GM13976 (cell line): ENCODE results near the gene NAP1L1.

Experiments
- DNase-seq: peaks from one replicate; pipeline ENCODE4 v3.0.0; 2012; ENCODE audit warnings: low spot score
- in situ Hi-C: fragments of 300-500 bp; cut with MboI; formaldehyde crosslinking; loops from one replicate; pipeline ENCODE4 v1.12.0; 2022; ENCODE audit warnings: low sequenced_read_pairs, mixed read lengths, inconsistent platforms; ENCODE audit not compliant: unreplicated experiment
- TF ChIP-seq, protein P1 (sequence below): IDR thresholded peaks from 2 replicates; pipeline ENCODE4 v1.5.1; 2012; ENCODE audit warnings: borderline replicate concordance, mild to moderate bottlenecking; ENCODE audit not compliant: insufficient read depth; ENCODE audit errors: extremely low read depth, missing control alignments, control extremely low read depth

The NAP1L1 gene

DNA sequence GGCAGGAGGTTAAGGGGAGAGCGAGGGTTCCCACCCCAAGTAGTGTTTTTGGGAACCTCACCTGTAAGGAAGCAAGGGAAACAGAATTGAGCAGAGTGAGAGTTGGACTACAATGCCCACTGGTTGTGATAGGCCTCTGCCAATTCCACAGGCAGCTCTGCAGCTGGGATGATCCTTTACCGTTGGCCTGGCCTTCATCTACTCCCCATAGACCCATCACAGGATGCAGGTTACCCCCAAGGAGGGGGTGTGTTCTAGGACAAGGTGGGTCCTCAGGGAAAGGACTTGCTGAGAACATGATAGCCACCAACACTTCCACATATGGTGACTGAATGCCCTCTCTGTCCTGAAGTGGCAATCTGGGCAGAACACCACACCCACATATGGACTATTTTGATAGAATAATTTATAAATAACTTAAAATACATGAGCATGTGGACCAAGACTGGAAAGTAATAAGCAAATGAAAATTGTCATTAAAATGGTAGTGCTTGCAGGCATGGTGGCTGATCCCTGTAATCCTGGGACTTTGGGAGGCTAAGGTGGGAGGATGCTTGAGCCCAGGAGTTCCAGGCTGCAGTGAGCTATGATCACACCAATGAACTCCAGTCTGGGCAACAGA is 61.3 kb downstream of the NAP1L1 start:
- in situ Hi-C loops, result no loop called here
- no peak for DNase-seq
- TF ChIP-seq, protein P1, sequence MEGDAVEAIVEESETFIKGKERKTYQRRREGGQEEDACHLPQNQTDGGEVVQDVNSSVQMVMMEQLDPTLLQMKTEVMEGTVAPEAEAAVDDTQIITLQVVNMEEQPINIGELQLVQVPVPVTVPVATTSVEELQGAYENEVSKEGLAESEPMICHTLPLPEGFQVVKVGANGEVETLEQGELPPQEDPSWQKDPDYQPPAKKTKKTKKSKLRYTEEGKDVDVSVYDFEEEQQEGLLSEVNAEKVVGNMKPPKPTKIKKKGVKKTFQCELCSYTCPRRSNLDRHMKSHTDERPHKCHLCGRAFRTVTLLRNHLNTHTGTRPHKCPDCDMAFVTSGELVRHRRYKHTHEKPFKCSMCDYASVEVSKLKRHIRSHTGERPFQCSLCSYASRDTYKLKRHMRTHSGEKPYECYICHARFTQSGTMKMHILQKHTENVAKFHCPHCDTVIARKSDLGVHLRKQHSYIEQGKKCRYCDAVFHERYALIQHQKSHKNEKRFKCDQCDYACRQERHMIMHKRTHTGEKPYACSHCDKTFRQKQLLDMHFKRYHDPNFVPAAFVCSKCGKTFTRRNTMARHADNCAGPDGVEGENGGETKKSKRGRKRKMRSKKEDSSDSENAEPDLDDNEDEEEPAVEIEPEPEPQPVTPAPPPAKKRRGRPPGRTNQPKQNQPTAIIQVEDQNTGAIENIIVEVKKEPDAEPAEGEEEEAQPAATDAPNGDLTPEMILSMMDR, result no peak

GRCh38 chr12:76022506-76022905 is 62.0 kb downstream of the NAP1L1 start:
- in situ Hi-C loops, result no loop called here
- TF ChIP-seq, protein P1, result no peak
- DNase-seq, result no peak

DNA sequence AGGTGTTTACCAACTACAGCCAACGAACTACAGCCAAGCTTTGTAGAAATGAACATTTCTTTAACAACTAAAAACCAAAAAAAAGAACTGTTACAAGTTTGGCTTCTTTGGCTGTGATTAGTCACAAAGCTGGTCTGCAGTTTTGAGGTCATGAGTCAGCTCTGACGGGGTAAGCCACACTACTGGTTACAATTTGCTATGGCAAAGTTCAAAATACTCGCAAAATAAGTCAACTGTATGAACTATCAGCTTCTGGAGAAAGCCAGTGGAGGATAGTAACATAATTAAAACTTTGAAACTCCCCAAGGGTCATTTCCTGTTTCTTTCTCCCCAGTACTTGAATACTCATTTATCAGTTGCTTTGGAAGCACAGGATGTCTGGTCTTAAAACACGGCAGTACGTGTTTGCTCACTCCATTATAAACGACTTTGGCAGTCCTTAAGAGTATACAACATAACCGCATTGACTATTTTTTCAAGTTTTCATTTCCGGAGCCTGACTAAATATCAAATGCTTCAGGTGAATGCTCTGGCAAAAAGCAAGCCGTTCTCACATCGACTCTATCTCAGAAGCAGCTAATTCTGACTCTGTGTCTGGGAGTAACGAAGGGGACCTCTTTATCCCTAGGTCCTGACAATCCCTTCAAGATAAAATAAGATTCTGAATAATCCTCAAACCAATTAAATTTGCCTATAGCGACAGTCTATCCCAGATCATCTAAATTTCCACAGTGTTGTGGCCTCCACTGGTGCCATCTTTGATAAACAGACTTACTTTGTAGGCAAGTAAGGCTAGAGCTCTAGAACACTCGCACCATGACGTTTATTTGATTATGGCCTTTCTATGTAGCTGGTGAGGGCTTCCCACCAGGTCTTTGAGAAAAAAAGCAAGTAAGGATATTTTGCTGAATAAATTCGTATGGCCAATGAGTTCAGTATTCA is 63.5 kb downstream of the NAP1L1 start:
- TF ChIP-seq, protein P1, result no peak
- DNase-seq, result no peak
- in situ Hi-C loops, result no loop called here

GRCh38 chr12:76020281-76020680 is 64.2 kb downstream of the NAP1L1 start:
- DNase-seq, result no peak
- in situ Hi-C loops, result no loop called here
- TF ChIP-seq, protein P1, result no peak

DNA sequence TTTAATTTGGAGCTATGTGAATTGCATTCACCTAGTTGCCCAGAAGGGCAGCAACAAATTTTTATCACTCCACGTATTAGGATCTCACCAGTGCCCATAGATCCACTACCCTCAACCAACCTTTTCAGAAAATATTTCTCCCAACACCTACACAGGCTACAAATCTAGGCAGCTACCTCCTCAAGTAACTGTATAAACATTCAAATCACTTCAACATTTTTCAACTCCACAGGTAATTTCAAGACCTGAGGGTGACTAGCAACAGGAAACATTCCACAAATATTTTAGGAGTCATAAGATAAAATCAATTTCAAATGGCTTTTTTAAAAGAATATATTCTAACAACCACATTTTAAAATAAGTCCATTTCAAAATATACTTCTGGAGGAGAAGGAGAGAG is 65.8 kb downstream of the NAP1L1 start:
- in situ Hi-C loops, result no loop called here
- no peak for DNase-seq
- TF ChIP-seq, protein P1, result no peak

GRCh38 chr12:76018111-76018510 is 66.4 kb downstream of the NAP1L1 start:
- in situ Hi-C loops, result no loop called here
- no peak for DNase-seq

More at GRCh38 chr12:76018111-76018510, 66.4 kb downstream of the NAP1L1 start:
- TF ChIP-seq, protein P1, result no peak
